RWPE2 (cell line): Measurements from ENCODE around the gene BAZ2B.
A peak's percentile ranks its signal among the peaks of the same experiment; 100 is the strongest.
"Not testable (repeated sequence)": the region's sequence is repeated elsewhere in the genome, so short reads cannot be mapped to it uniquely, and the experiment has no call there.

Experiments
- ATAC-seq: fragments of 200-7000 bp; cut with Tn5 transposase; 3 replicates; pipeline ENCODE4 v1.9.1; 2021; ENCODE audit warnings: low read depth
- DNase-seq: peaks from one replicate; pipeline ENCODE4 v3.0.0-alpha.2; 2020; ENCODE audit warnings: low spot score
- H3K27ac ChIP-seq: fragments of 450-650 bp; 2 replicates; pipeline ENCODE4 v1.5.1; 2017; ENCODE audit warnings: mild to moderate bottlenecking; ENCODE audit not compliant: poor library complexity, severe bottlenecking
- H3K27me3 ChIP-seq: fragments of 250-450 bp; sonication (Bioruptor Pico); 2 replicates; pipeline ENCODE4 v1.5.1; 2021; ENCODE audit warnings: mild to moderate bottlenecking, moderate library complexity; ENCODE audit not compliant: insufficient read depth, poor library complexity, severe bottlenecking
- H3K36me3 ChIP-seq: fragments of 250-450 bp; sonication (Bioruptor Pico); 2 replicates; pipeline ENCODE4 v1.5.1; 2020; ENCODE audit warnings: low read depth, mild to moderate bottlenecking, moderate library complexity
- H3K4me1 ChIP-seq: fragments of 250-450 bp; sonication (Bioruptor Pico); 2 replicates; pipeline ENCODE4 v1.5.1; 2021; ENCODE audit warnings: mild to moderate bottlenecking, moderate library complexity; ENCODE audit not compliant: insufficient read depth, poor library complexity, severe bottlenecking
- H3K4me3 ChIP-seq: fragments of 250-450 bp; sonication (Bioruptor Pico); 2 replicates; pipeline ENCODE4 v1.5.1; 2021; ENCODE audit warnings: mild to moderate bottlenecking, moderate library complexity; ENCODE audit not compliant: severe bottlenecking
- H3K9me3 ChIP-seq: fragments of 250-450 bp; sonication (Bioruptor Pico); 2 replicates; pipeline ENCODE4 v1.5.1; 2021; ENCODE audit warnings: mild to moderate bottlenecking, moderate library complexity; ENCODE audit not compliant: severe bottlenecking
- TF ChIP-seq, protein P1 (sequence below): fragments of 450-650 bp; IDR thresholded peaks from one replicate; pipeline ENCODE4 v1.5.1; 2017; ENCODE audit warnings: mild to moderate bottlenecking, moderate library complexity; ENCODE audit not compliant: poor library complexity, severe bottlenecking

The BAZ2B gene

DNA sequence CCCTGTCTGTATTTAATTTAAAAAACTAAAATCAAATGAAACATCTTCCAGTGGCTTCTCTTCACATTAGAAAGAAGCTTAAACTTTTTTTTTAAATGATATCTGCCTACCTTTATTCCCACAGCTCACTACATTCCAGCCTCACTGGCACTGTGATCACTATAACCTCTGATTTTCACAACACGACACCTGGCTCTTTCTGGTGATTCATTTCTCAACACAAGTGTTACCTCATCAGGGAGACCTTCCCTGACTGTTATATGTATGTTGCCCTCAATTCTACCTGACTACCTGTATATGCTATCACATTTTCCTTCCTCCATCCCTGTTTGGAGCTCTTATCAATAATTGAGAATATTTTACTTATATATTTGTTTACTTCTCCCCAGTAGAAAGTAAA, 76.6 kb downstream of the BAZ2B start:
- DNase-seq = no peak
- no peaks in the 10 kb centered on the region for H3K4me1 ChIP-seq
- no peaks in the 10 kb centered on the region for H3K27me3 ChIP-seq
- peak; percentile 25; the same call in 1 of the 3 replicates for ATAC-seq
- no peak overlapping the region for H3K4me3 ChIP-seq
- TF ChIP-seq, protein P1, sequence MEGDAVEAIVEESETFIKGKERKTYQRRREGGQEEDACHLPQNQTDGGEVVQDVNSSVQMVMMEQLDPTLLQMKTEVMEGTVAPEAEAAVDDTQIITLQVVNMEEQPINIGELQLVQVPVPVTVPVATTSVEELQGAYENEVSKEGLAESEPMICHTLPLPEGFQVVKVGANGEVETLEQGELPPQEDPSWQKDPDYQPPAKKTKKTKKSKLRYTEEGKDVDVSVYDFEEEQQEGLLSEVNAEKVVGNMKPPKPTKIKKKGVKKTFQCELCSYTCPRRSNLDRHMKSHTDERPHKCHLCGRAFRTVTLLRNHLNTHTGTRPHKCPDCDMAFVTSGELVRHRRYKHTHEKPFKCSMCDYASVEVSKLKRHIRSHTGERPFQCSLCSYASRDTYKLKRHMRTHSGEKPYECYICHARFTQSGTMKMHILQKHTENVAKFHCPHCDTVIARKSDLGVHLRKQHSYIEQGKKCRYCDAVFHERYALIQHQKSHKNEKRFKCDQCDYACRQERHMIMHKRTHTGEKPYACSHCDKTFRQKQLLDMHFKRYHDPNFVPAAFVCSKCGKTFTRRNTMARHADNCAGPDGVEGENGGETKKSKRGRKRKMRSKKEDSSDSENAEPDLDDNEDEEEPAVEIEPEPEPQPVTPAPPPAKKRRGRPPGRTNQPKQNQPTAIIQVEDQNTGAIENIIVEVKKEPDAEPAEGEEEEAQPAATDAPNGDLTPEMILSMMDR = no peak
- H3K36me3 ChIP-seq = peaks cover 14% of the 10 kb centered on the region
- H3K27ac ChIP-seq = no peak overlapping the region
- peaks cover 5% of the 10 kb centered on the region for H3K9me3 ChIP-seq

DNA sequence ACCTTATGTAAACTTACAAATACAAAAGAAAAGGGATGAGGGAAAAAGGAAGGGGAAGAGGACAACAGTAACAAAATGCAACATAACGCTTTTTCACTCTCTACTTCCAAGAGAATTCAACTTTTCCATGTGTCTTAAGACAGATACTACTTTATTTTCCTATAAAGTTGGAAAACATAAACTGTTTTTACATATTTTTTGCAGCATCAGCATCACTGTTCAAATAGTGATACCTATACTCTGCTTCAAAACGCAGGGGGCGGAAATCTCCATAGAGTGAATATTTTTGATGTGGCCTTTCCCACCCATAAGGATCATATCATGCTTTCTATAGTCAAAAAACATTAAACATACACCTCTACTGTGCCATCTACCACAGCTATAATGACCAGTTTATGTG, 77.5 kb downstream of the BAZ2B start:
- no peaks in the 10 kb centered on the region for H3K27me3 ChIP-seq
- DNase-seq (no peak), ATAC-seq (no peak)
- TF ChIP-seq, protein P1 = no peak
- peaks cover 5% of the 10 kb centered on the region for H3K9me3 ChIP-seq
- no peak overlapping the region for H3K27ac ChIP-seq
- no peak overlapping the region for H3K4me3 ChIP-seq
- H3K4me1 ChIP-seq = no peaks in the 10 kb centered on the region
- H3K36me3 ChIP-seq = peaks cover 14% of the 10 kb centered on the region

DNA sequence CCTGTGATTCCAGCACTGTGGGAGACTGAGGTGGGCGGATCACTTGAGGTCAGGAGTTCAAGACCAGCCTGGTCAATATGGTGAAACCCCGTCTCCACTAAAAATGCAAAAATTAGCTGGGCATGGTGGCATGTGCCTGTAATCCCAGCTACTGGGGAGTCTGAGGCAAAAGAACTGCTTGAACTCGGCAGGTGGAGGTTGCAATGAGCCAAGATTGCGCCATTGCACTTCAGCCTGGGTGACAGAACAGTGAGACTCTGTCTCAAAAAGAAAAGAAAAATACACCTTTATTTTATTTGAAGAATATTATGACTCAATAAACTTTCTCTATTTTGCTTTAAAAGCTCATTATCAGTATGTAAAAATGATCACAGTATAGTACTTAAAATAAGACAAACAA, 81.1 kb downstream of the BAZ2B start:
- not testable (repeated sequence) for DNase-seq, H3K4me3 ChIP-seq, ATAC-seq, H3K9me3 ChIP-seq, H3K36me3 ChIP-seq, H3K27me3 ChIP-seq, H3K4me1 ChIP-seq, H3K27ac ChIP-seq

DNA sequence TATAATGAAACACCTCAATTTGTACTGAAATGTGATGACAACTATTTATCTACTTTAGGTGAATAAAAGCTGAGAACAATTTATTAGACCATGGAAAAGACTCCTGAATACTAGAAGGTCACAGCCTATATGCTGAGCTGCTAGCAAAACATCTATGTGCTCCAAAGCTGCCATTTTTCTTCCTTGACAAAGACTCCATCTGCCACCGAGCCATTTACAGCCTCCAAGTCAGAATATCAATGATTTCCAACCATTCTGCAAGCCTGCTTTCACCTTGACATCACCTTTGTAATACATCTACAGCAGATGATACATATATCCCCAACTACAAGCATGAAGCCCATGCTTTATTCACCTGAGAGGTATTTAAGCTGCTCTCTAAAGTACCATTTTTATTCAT, 84.9 kb downstream of the BAZ2B start:
- Histone ChIP-seq H3K4me3 (no peak overlapping the region), H3K36me3 (no peaks in the 10 kb centered on the region), H3K4me1 (no peaks in the 10 kb centered on the region), H3K27me3 (no peaks in the 10 kb centered on the region), H3K27ac (no peak overlapping the region), H3K9me3 (no peaks in the 10 kb centered on the region)
- TF ChIP-seq, protein P1 = no peak
- DNase-seq = no peak
- ATAC-seq = no peak

DNA sequence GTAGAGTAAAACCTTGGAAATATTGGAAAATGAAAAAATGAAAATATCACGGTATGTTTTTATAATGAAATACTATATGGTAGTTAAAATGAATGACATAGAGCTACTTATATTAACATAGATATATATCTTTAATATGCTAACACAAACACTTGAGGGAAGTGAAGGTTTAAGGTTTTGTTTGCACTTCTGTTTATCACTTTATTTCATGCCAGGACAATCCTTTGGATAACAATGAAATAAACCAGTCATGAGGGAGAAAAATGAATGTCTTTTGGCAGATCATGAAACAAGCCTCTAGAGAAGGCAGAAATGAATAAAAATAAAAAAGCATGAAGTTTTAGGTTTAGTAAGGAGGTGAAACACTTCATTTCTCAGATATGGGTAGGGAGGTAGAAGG, 89.9 kb downstream of the BAZ2B start:
- no peaks in the 10 kb centered on the region for H3K36me3 ChIP-seq
- H3K9me3 ChIP-seq = no peaks in the 10 kb centered on the region
- ATAC-seq (no peak), DNase-seq (no peak)
- no peak overlapping the region for H3K27ac ChIP-seq
- no peak overlapping the region for H3K4me3 ChIP-seq
- TF ChIP-seq, protein P1 = no peak
- no peaks in the 10 kb centered on the region for H3K4me1 ChIP-seq
- no peaks in the 10 kb centered on the region for H3K27me3 ChIP-seq
